HCT116 (cell line): ENCODE measurements around the gene WBP1. TPM values are rescaled to one million over a fixed set of nuclear protein-coding genes. Genes with fewer than 3 reads are reported as not detected.

Experiments used
- ATAC-seq: fragments of 200-7000 bp; cut with Tn5 transposase; 2 replicates; pipeline ENCODE4 v1.9.1; 2020; ENCODE audit warnings: mild to moderate bottlenecking, moderate library complexity
- BruUV-seq: library from RNA; stranded (reverse); fragments of 400-500 nt; replicated peaks from 2 replicates; lab custom pipeline; 2021; lab: Mats Ljungman, UMichigan
- CTCF ChIA-PET: fragments of 300-600 bp; sonication (Branson Sonifier 250); formaldehyde crosslinking; loops from one replicate; lab custom pipeline; 2021; ENCODE audit warnings: antibody characterized with exemption; lab: Charles Lee
- POLR2A ChIA-PET: fragments of 300-600, 350-600 bp; sonication (Branson Sonifier 250); formaldehyde crosslinking; loops from one replicate; lab custom pipeline; 2021; ENCODE audit warnings: antibody characterized with exemption; lab: Charles Lee
- RAD21 ChIA-PET, 2 experiments: fragments of 300-600 bp; sonication (Branson Sonifier 250); formaldehyde crosslinking; loops; one replicate each; lab custom pipeline; 2023; ENCODE audit warnings: low total read pairs in 2 of 2; ENCODE audit not compliant: uncharacterized antibody in 2 of 2, unreplicated experiment in 2 of 2, low non-redundant PET in 1 of 2; lab: Charles Lee
- DNase-seq: peaks from one replicate; pipeline ENCODE4 v3.0.0-alpha.2; 2010; ENCODE audit warnings: low read depth, low spot score
- H2AFZ ChIP-seq: fragments of 200-600 bp; shearing (Covaris generic), sonication (generic); 2 replicates; pipeline ENCODE4 v1.6.1; 2017; ENCODE audit warnings: low read depth, mixed run types, mixed read lengths, antibody characterized with exemption, low read length; ENCODE audit not compliant: poor library complexity, severe bottlenecking
- H3K27ac ChIP-seq: 2 replicates; pipeline ENCODE4 v1.5.1; 2012; ENCODE audit warnings: low read depth, low read length
- H3K27me3 ChIP-seq: fragments of 200-600 bp; sonication (generic); 2 replicates; pipeline ENCODE4 v1.6.1; 2016; ENCODE audit warnings: mixed run types, low read length, mixed read lengths; ENCODE audit not compliant: insufficient read depth
- H3K36me3 ChIP-seq, 2 experiments: fragments of 200-500 bp in 1 of 2; fragments of 200-600 bp in 1 of 2; sonication (Bioruptor generic) in 1 of 2; sonication (generic) in 1 of 2; 2 replicates each; pipeline versions ENCODE4 v1.5.1 to v1.6.1; 2014 to 2016; ENCODE audit warnings: low read length in 2 of 2, inconsistent platforms in 1 of 2, mixed read lengths in 1 of 2, mixed run types in 1 of 2; ENCODE audit not compliant: insufficient read depth in 2 of 2, control insufficient read depth in 1 of 2
- H3K4me1 ChIP-seq, 2 experiments: fragments of 200-600 bp in 1 of 2; sonication (generic) in 1 of 2; 2 replicates each; pipeline versions ENCODE4 v1.5.1 to v1.6.1; 2012 to 2017; ENCODE audit warnings: low read length in 2 of 2, inconsistent platforms in 1 of 2, mild to moderate bottlenecking in 1 of 2, mixed read lengths in 1 of 2, mixed run types in 1 of 2, moderate library complexity in 1 of 2; ENCODE audit not compliant: insufficient read depth in 2 of 2, control insufficient read depth in 1 of 2
- H3K4me2 ChIP-seq: fragments of 200-600 bp; sonication (generic); 2 replicates; pipeline ENCODE4 v1.6.1; 2017; ENCODE audit warnings: mixed run types, low read length, mixed read lengths
- H3K4me3 ChIP-seq, 2 experiments: fragments of 200-600 bp in 1 of 2; sonication (generic) in 1 of 2; replicated peaks in 1 of 2; 2 replicates each; pipeline ENCODE4 v1.5.1; 2011 to 2016; ENCODE audit warnings: low read length in 2 of 2, control low read depth in 1 of 2, low read depth in 1 of 2, mild to moderate bottlenecking in 1 of 2, mixed read lengths in 1 of 2, mixed run types in 1 of 2
- H3K79me2 ChIP-seq: fragments of 200-600 bp; sonication (generic); 2 replicates; pipeline ENCODE4 v1.6.1; 2017; ENCODE audit warnings: mild to moderate bottlenecking, mixed run types, low read length, moderate library complexity, mixed read lengths; ENCODE audit not compliant: insufficient read depth
- H3K9ac ChIP-seq: fragments of 200-600 bp; sonication (generic); 2 replicates; pipeline ENCODE4 v1.6.1; 2016; ENCODE audit warnings: low read length, mixed read lengths
- H3K9me2 ChIP-seq: fragments of 200-600 bp; sonication (generic), shearing (Covaris generic); 2 replicates; pipeline ENCODE4 v1.6.1; 2017; ENCODE audit warnings: mixed run types, mild to moderate bottlenecking, moderate library complexity; ENCODE audit not compliant: insufficient read depth
- H3K9me3 ChIP-seq, 2 experiments: fragments of 200-500 bp in 1 of 2; fragments of 200-600 bp in 1 of 2; sonication (Bioruptor generic) in 1 of 2; sonication (generic) in 1 of 2; 2 replicates each; pipeline ENCODE4 v1.6.1; 2014 to 2017; ENCODE audit warnings: low read length in 2 of 2, mixed read lengths in 2 of 2, inconsistent platforms in 1 of 2, low read depth in 1 of 2, mild to moderate bottlenecking in 1 of 2, mixed run types in 1 of 2, moderate library complexity in 1 of 2; ENCODE audit not compliant: control insufficient read depth in 1 of 2, insufficient read depth in 1 of 2
- H4K20me1 ChIP-seq: fragments of 200-600 bp; sonication (generic), shearing (Covaris generic); 2 replicates; pipeline ENCODE4 v1.6.1; 2017; ENCODE audit warnings: mixed run types, mild to moderate bottlenecking, moderate library complexity; ENCODE audit not compliant: insufficient read depth
- EGR1 ChIP-seq: IDR thresholded peaks from 2 replicates; pipeline ENCODE4 v1.6.1; 2012; ENCODE audit warnings: low read depth
- POLR2A ChIP-seq: IDR thresholded peaks from 2 replicates; pipeline ENCODE4 v1.7.0; 2011; ENCODE audit warnings: borderline replicate concordance; ENCODE audit not compliant: insufficient read depth, insufficient read length; ENCODE audit errors: extremely low read depth
- POLR2AphosphoS5 ChIP-seq: IDR thresholded peaks from 2 replicates; pipeline ENCODE4 v1.6.1; 2011; ENCODE audit warnings: mild to moderate bottlenecking, low read depth, low read length, moderate library complexity
- SIN3A ChIP-seq: IDR thresholded peaks from 2 replicates; pipeline ENCODE4 v1.6.1; 2012; ENCODE audit warnings: low read depth
- SP1 ChIP-seq: IDR thresholded peaks from 2 replicates; pipeline ENCODE4 v1.6.1; 2012; ENCODE audit warnings: low read depth
- ZNF274 ChIP-seq: fragments of 200-500 bp; sonication (Bioruptor generic); IDR thresholded peaks from 2 replicates; pipeline ENCODE4 v1.6.1; 2014; ENCODE audit warnings: mild to moderate bottlenecking, low read depth, low read length, inconsistent platforms
- intact Hi-C: fragments of 100-400 bp; cut with micrococcal nuclease; formaldehyde crosslinking; loops from 2 replicates; pipeline ENCODE4 v1.10.0; 2022
- total RNA-seq: library from RNA; stranded (reverse); gene quantifications from one replicate; pipeline ENCODE4 v1.2.1, GENCODE V29; 2021; ENCODE audit not compliant: unreplicated experiment

Gene WBP1
- total RNA-seq, 1 experiment from 2014 or later = 64.7 TPM

DNA sequence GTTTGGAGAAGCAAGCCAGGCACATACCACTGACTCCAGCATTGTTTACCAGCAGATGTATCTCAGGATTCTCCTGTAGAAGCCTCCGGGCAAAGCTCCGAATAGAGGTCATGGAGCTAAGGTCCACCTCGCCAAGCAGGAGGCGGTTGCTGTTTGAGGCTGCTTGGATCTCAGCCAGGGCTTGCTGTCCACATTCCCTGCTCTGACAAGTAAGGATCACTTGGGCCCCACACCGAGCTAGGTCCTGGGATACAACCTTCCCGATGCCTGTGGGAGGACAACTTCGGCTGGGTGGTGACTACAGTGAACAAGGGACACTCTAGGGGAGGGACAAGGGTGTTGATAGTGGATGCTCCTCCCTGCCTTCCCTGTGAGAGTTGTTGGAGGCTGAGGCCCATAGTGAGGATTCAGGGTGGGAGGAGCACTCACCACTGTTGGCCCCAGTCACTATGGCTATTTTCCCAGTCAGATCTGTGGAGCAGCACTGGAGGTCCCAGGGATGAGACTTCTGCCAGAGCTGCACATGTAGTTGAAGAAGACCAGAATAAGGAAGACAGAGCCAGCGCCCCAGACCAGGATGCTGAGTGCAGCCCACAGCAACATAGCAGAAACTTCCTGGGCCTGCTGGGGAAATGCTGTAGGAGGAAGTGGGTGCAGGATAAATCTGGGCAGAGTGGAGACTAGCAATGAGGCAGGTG is 45.1 kb upstream of the WBP1 start:
- intact Hi-C loops = no loop called here
- ATAC-seq = no peak
- no peak for DNase-seq
- BruUV-seq = no TSS peak
- CTCF ChIA-PET = interaction anchor here (0.7 kb wide), 1 partner anchor 21 kb away, joined by 3 read pairs; no protein-coding TSS in a partner anchor
- Histone ChIP-seq H3K27me3 (no peaks in the 10 kb centered on the region), H3K36me3 (no peaks in the 10 kb centered on the region), H4K20me1 (no peaks in the 10 kb centered on the region), H3K9ac (no peak overlapping the region), H3K27ac (no peak overlapping the region), H3K9me2 (no peaks in the 10 kb centered on the region), H3K79me2 (no peaks in the 10 kb centered on the region), H3K4me3 (no peak overlapping the region), H3K4me1 (no peaks in the 10 kb centered on the region), H3K4me2 (no peak overlapping the region), H3K9me3 (no peaks in the 10 kb centered on the region), H2AFZ (no peak overlapping the region)
- TF ChIP-seq POLR2A = no peak
- no peak for TF ChIP-seq POLR2AphosphoS5
- TF ChIP-seq EGR1 = no peak
- no peak for TF ChIP-seq ZNF274
- no peak for TF ChIP-seq SP1
- POLR2A ChIA-PET = no interaction called here
- RAD21 ChIA-PET = no interaction called here

DNA sequence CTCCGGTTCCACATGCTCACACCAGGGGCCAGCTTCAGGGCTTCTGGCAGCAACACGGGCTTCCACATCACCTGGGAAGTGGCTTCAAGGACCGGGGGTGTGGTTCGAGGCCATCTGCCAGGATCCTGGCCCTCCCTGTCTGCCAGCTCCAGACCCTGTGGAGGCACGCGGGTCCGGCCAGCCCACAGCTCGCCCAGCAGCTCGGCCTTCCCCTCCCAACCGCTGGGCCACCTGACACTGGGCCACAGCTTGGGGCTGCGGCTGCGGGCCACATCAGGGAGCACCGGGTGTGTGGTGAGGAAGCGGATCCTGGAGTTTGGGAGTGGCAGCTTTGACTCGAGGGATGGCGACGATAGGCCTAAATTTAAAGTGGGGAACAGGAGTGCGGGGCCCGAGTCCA is 43.8 kb upstream of the WBP1 start:
- no peaks in the 10 kb centered on the region for H3K36me3 ChIP-seq
- H3K79me2 ChIP-seq = no peaks in the 10 kb centered on the region
- RAD21 ChIA-PET = no interaction called here
- H3K27ac ChIP-seq = no peak overlapping the region
- intact Hi-C loops = no loop called here
- no peak overlapping the region for H3K4me2 ChIP-seq
- POLR2A ChIA-PET = no interaction called here
- H3K4me3 ChIP-seq = no peak overlapping the region
- H3K4me1 ChIP-seq = no peaks in the 10 kb centered on the region
- no peak overlapping the region for H2AFZ ChIP-seq
- TF ChIP-seq EGR1 (no peak), SIN3A (no peak)
- CTCF ChIA-PET = no interaction called here
- H3K27me3 ChIP-seq = no peaks in the 10 kb centered on the region
- H3K9me3 ChIP-seq = no peaks in the 10 kb centered on the region
- no peak for ATAC-seq
- H3K9ac ChIP-seq = no peak overlapping the region
- no TSS peak for BruUV-seq
- H4K20me1 ChIP-seq = no peaks in the 10 kb centered on the region
- H3K9me2 ChIP-seq = no peaks in the 10 kb centered on the region
- DNase-seq = no peak
